Measurements from ENCODE around the gene PDP2.

PDP2 gene

GRCh38 chr16:66880288-66881013, at the start of gene PDP2:
Gene PDP2 (plus strand): TSS chr16:66880515. CDS start chr16:66884285, 3,770 bp downstream.
- peak; percentile 94 for DNase-seq

GRCh38 chr16:66832190-66832589, 48.1 kb upstream of the PDP2 start:
- DNase-seq: no peak

GRCh38 chr16:66832661-66833305, 47.5 kb upstream of the PDP2 start:
- DNase-seq: no peak

GRCh38 chr16:66834746-66835145, 45.6 kb upstream of the PDP2 start:
- no peak for DNase-seq

- DNase-seq: no peak
Observed at GRCh38 chr16:66840883-66841282, 39.4 kb upstream of the PDP2 start.

- no peak for DNase-seq
Observed at GRCh38 chr16:66841366-66841765, 38.9 kb upstream of the PDP2 start.

GRCh38 chr16:66842765-66843164, 37.5 kb upstream of the PDP2 start:
- DNase-seq: no peak

- DNase-seq: no peak
Observed at GRCh38 chr16:66843191-66843590, 37.1 kb upstream of the PDP2 start.

- no peak for DNase-seq
Observed at GRCh38 chr16:66844009-66844341, 36.3 kb upstream of the PDP2 start.

- DNase-seq: no peak
Observed at GRCh38 chr16:66844342-66845079, 35.8 kb upstream of the PDP2 start, which contains the start of gene CA7. Gene CA7 (plus strand): TSS chr16:66844414. CDS start chr16:66844488, 74 bp downstream.

GRCh38 chr16:66845080-66845410, 35.3 kb upstream of the PDP2 start:
- no peak for DNase-seq

- no peak for DNase-seq
Observed at GRCh38 chr16:66845791-66846221, 34.5 kb upstream of the PDP2 start.

GRCh38 chr16:66846266-66846665, 34.0 kb upstream of the PDP2 start:
- no peak for DNase-seq

GRCh38 chr16:66846831-66847230, 33.5 kb upstream of the PDP2 start:
- DNase-seq: no peak

GRCh38 chr16:66847533-66848067, 32.7 kb upstream of the PDP2 start:
- no peak for DNase-seq

GRCh38 chr16:66848172-66848571, 32.1 kb upstream of the PDP2 start:
- no peak for DNase-seq

- DNase-seq: no peak
Observed at GRCh38 chr16:66849021-66849420, 31.3 kb upstream of the PDP2 start.

- no peak for DNase-seq
Observed at GRCh38 chr16:66849549-66849948, 30.8 kb upstream of the PDP2 start.

GRCh38 chr16:66850115-66850815, 30.1 kb upstream of the PDP2 start:
- DNase-seq: no peak

- DNase-seq: no peak
Observed at GRCh38 chr16:66851166-66851964, 28.9 kb upstream of the PDP2 start.

- DNase-seq: no peak
Observed at GRCh38 chr16:66853261-66854139, 26.8 kb upstream of the PDP2 start.

Measured in fibroblast of upper back skin (primary cell).